SK-N-MC (cell line): Measurements from ENCODE around the gene KRT2.

ENCODE experiments used
- DNase-seq: peaks from one replicate; pipeline ENCODE4 v3.0.0-alpha.2; 2011; ENCODE audit warnings: low read depth, low spot score
- H3K27ac ChIP-seq: fragments of 200-600 bp; sonication (generic); 2 replicates; pipeline ENCODE4 v1.5.1; 2016; ENCODE audit warnings: mixed run types
- H3K36me3 ChIP-seq: fragments of 200-600 bp; sonication (generic); 2 replicates; pipeline ENCODE4 v1.6.1; 2017; ENCODE audit warnings: antibody characterized with exemption, low read length, mixed read lengths; ENCODE audit not compliant: insufficient read depth
- H3K4me3 ChIP-seq: fragments of 200-600 bp; sonication (generic); 2 replicates; pipeline ENCODE4 v1.5.1; 2016
- H3K9ac ChIP-seq: fragments of 200-600 bp; sonication (generic); 2 replicates; pipeline ENCODE4 v1.8.0; 2017; ENCODE audit warnings: mixed run types, mixed read lengths; ENCODE audit not compliant: insufficient read length
- H3K9me3 ChIP-seq: fragments of 200-600 bp; sonication (generic); 2 replicates; pipeline ENCODE4 v1.6.1; 2017; ENCODE audit warnings: low read depth, mild to moderate bottlenecking, antibody characterized with exemption, low read length, moderate library complexity, mixed read lengths
- EZH2 ChIP-seq: fragments of 200-600 bp; sonication (generic); IDR thresholded peaks from one replicate; pipeline ENCODE4 v1.6.1; 2017; ENCODE audit warnings: antibody characterized with exemption
- FOXP2 ChIP-seq: optimal IDR thresholded peaks from 2 replicates; pipeline ENCODE3; 2011; ENCODE audit warnings: mild to moderate bottlenecking, moderate library complexity; ENCODE audit not compliant: insufficient read depth; ENCODE audit errors: extremely low read length, control extremely low read depth
- POLR2AphosphoS5 ChIP-seq: IDR thresholded peaks from 2 replicates; pipeline ENCODE4 v1.6.1; 2012; ENCODE audit warnings: mild to moderate bottlenecking, low read depth, low read length, borderline replicate concordance

KRT2 gene

GRCh38 chr12:52694151-52694550 is 42.1 kb upstream of the KRT2 start:
- Histone ChIP-seq H3K4me3 (no peak overlapping the region), H3K9ac (no peak overlapping the region), H3K27ac (no peak overlapping the region), H3K9me3 (no peaks in the 10 kb centered on the region), H3K36me3 (no peaks in the 10 kb centered on the region)
- DNase-seq = no peak
- TF ChIP-seq POLR2AphosphoS5 (no peak), FOXP2 (no peak), EZH2 (no peak)

GRCh38 chr12:52693261-52693660 is 41.2 kb upstream of the KRT2 start:
- no peaks in the 10 kb centered on the region for H3K9me3 ChIP-seq
- DNase-seq = no peak
- TF ChIP-seq FOXP2 (no peak), EZH2 (no peak), POLR2AphosphoS5 (no peak)
- H3K27ac ChIP-seq = no peak overlapping the region
- H3K9ac ChIP-seq = no peak overlapping the region
- H3K4me3 ChIP-seq = no peak overlapping the region
- no peaks in the 10 kb centered on the region for H3K36me3 ChIP-seq

- no peak overlapping the region for H3K4me3 ChIP-seq
- H3K9ac ChIP-seq = no peak overlapping the region
- H3K36me3 ChIP-seq = no peaks in the 10 kb centered on the region
- TF ChIP-seq FOXP2 (no peak), EZH2 (no peak), POLR2AphosphoS5 (no peak)
- DNase-seq = no peak
- H3K27ac ChIP-seq = no peak overlapping the region
- no peaks in the 10 kb centered on the region for H3K9me3 ChIP-seq
Measured at GRCh38 chr12:52692254-52692653, 40.2 kb upstream of the KRT2 start.

GRCh38 chr12:52691841-52692150 is 39.8 kb upstream of the KRT2 start:
- Histone ChIP-seq H3K36me3 (no peaks in the 10 kb centered on the region), H3K27ac (no peak overlapping the region), H3K4me3 (no peak overlapping the region), H3K9me3 (no peaks in the 10 kb centered on the region), H3K9ac (no peak overlapping the region)
- no peak for DNase-seq
- TF ChIP-seq FOXP2 = no peak
- no peak for TF ChIP-seq POLR2AphosphoS5
- no peak for TF ChIP-seq EZH2

GRCh38 chr12:52691076-52691840 is 39.2 kb upstream of the KRT2 start:
- TF ChIP-seq EZH2 (peak; percentile 49), POLR2AphosphoS5 (no peak), FOXP2 (no peak)
- H3K27ac ChIP-seq = no peak overlapping the region
- DNase-seq = no peak
- H3K9ac ChIP-seq = no peak overlapping the region
- H3K9me3 ChIP-seq = no peaks in the 10 kb centered on the region
- no peaks in the 10 kb centered on the region for H3K36me3 ChIP-seq
- no peak overlapping the region for H3K4me3 ChIP-seq

- Histone ChIP-seq H3K36me3 (no peaks in the 10 kb centered on the region), H3K9ac (no peak overlapping the region), H3K9me3 (no peaks in the 10 kb centered on the region), H3K4me3 (no peak overlapping the region), H3K27ac (no peak overlapping the region)
- TF ChIP-seq EZH2 (no peak), POLR2AphosphoS5 (no peak), FOXP2 (no peak)
- DNase-seq = no peak
Measured at GRCh38 chr12:52690351-52691075, 38.5 kb upstream of the KRT2 start.

GRCh38 chr12:52689936-52690335 is 37.9 kb upstream of the KRT2 start:
- H3K9me3 ChIP-seq = no peaks in the 10 kb centered on the region
- H3K36me3 ChIP-seq = no peaks in the 10 kb centered on the region
- no peak overlapping the region for H3K9ac ChIP-seq
- DNase-seq = no peak
- H3K27ac ChIP-seq = no peak overlapping the region
- H3K4me3 ChIP-seq = no peak overlapping the region
- TF ChIP-seq POLR2AphosphoS5 (no peak), EZH2 (no peak), FOXP2 (no peak)

GRCh38 chr12:52689239-52689638 is 37.2 kb upstream of the KRT2 start:
- H3K36me3 ChIP-seq = no peaks in the 10 kb centered on the region
- H3K4me3 ChIP-seq = no peak overlapping the region
- DNase-seq = no peak
- no peak overlapping the region for H3K27ac ChIP-seq
- H3K9me3 ChIP-seq = no peaks in the 10 kb centered on the region
- no peak overlapping the region for H3K9ac ChIP-seq
- TF ChIP-seq POLR2AphosphoS5 = no peak
- TF ChIP-seq FOXP2 = no peak
- TF ChIP-seq EZH2 = no peak

- no peaks in the 10 kb centered on the region for H3K36me3 ChIP-seq
- H3K9me3 ChIP-seq = no peaks in the 10 kb centered on the region
- no peak overlapping the region for H3K9ac ChIP-seq
- H3K4me3 ChIP-seq = no peak overlapping the region
- H3K27ac ChIP-seq = no peak overlapping the region
- TF ChIP-seq EZH2 (no peak), FOXP2 (no peak), POLR2AphosphoS5 (no peak)
- DNase-seq = no peak
Measured at GRCh38 chr12:52688481-52688880, 36.5 kb upstream of the KRT2 start.
